K562 (cell line): ENCODE data around the gene SCRG1. TPM values are rescaled to one million over a fixed set of nuclear protein-coding genes. Genes with fewer than 3 reads are reported as not detected.

Experiments
- BCOR ChIP-seq: fragments of 450-650 bp; IDR thresholded peaks from 2 replicates; pipeline ENCODE4 v1.6.1; 2016
- CCNT2 ChIP-seq: IDR thresholded peaks from 2 replicates; pipeline ENCODE4 v1.6.1; 2011; ENCODE audit warnings: borderline replicate concordance, low read depth, mild to moderate bottlenecking, moderate library complexity, mixed read lengths, low read length; ENCODE audit not compliant: insufficient read length; ENCODE audit errors: extremely low read depth
- CHD1 ChIP-seq: fragments of 200-600 bp; sonication (generic); IDR thresholded peaks from one replicate; pipeline ENCODE4 v1.6.1; 2012; ENCODE audit warnings: mild to moderate bottlenecking, moderate library complexity, low read length, inconsistent platforms
- DNMT1 ChIP-seq: fragments of 450-650 bp; IDR thresholded peaks from 2 replicates; pipeline ENCODE4 v1.6.1; 2016; ENCODE audit warnings: antibody characterized with exemption, mild to moderate bottlenecking
- ETV1 ChIP-seq: fragments of 450-650 bp; conservative IDR thresholded peaks from 2 replicates; pipeline ENCODE4 v1.6.1; 2016; ENCODE audit warnings: missing genetic modification characterization, control low read depth, low read depth, missing compliant biosample characterization
- GTF2E2 ChIP-seq: fragments of 200-800 bp; sonication (Bioruptor generic); IDR thresholded peaks from 2 replicates; pipeline ENCODE4 v1.6.1; 2016; ENCODE audit warnings: missing genetic modification characterization, missing compliant biosample characterization
- MBD1 ChIP-seq: fragments of 250-450 bp; sonication (Bioruptor Pico); IDR thresholded peaks from 2 replicates; pipeline ENCODE4 v1.8.0; 2022; ENCODE audit warnings: inconsistent platforms
- PCBP2 ChIP-seq: fragments of 200-400 bp; formaldehyde crosslinking; IDR thresholded peaks from 2 replicates; pipeline ENCODE4 v1.6.1; 2018; ENCODE audit warnings: low read length, low read depth, mild to moderate bottlenecking, moderate library complexity; ENCODE audit not compliant: poor library complexity, severe bottlenecking
- PTTG1 ChIP-seq: fragments of 450-650 bp; IDR thresholded peaks from 2 replicates; pipeline ENCODE4 v1.6.1; 2016; ENCODE audit warnings: low read depth, mild to moderate bottlenecking, missing genetic modification characterization, missing compliant biosample characterization
- RBM14 ChIP-seq: fragments of 200-400 bp; formaldehyde crosslinking; IDR thresholded peaks from 2 replicates; pipeline ENCODE4 v1.6.1; 2018; ENCODE audit warnings: low read depth, mild to moderate bottlenecking, low read length, moderate library complexity, borderline replicate concordance; ENCODE audit not compliant: insufficient read depth
- RBM22 ChIP-seq: fragments of 200-400 bp; formaldehyde crosslinking; IDR thresholded peaks from 2 replicates; pipeline ENCODE4 v1.6.1; 2018; ENCODE audit warnings: low read length, low read depth; ENCODE audit not compliant: poor library complexity, severe bottlenecking
- SIRT6 ChIP-seq: IDR thresholded peaks from one replicate; pipeline ENCODE4 v1.6.1; 2012; ENCODE audit warnings: low read depth, mild to moderate bottlenecking, control low read depth, inconsistent platforms, low read length, moderate library complexity
- SMARCE1 ChIP-seq: fragments of 450-650 bp; IDR thresholded peaks from 2 replicates; pipeline ENCODE4 v1.7.1; 2016; ENCODE audit warnings: mild to moderate bottlenecking
- STAT5A ChIP-seq: IDR thresholded peaks from 2 replicates; pipeline ENCODE4 v1.6.1; 2012; ENCODE audit warnings: low read length, inconsistent platforms, borderline replicate concordance
- ZNF134 ChIP-seq: fragments of 250-450 bp; sonication (Bioruptor Pico); conservative IDR thresholded peaks from 2 replicates; pipeline ENCODE4 v1.4.0; 2020
- ZNF165 ChIP-seq: fragments of 250-450 bp; sonication (Bioruptor Pico); IDR thresholded peaks from 2 replicates; pipeline ENCODE4 v1.4.0; 2020; ENCODE audit warnings: borderline replicate concordance
- ZNF449 ChIP-seq: fragments of 250-450 bp; sonication (Bioruptor Pico); IDR thresholded peaks from 2 replicates; pipeline ENCODE4 v1.8.0; 2022; ENCODE audit warnings: moderate library complexity, mild to moderate bottlenecking, inconsistent platforms
- polyA plus RNA-seq, 8 experiments: library from polyadenylated mRNA; depleted of rRNA in 4 of 8; stranded (reverse) in 5 of 8; unstranded in 3 of 8; fragments of >200 nt; fragmentation: Nextera tagmentation in 2 of 8; fragmentation: Illumina TruSeq in 1 of 8; extraction: Ambion mirVana in 2 of 8; extraction: Trizol in 1 of 8; gene quantifications; 2 replicates each; pipeline versions ENCODE4 v1.2.1 to v1.2.3, GENCODE V29; 2011 to 2014; ENCODE audit warnings: inconsistent platforms in 1 of 8, missing spikeins in 1 of 8
- total RNA-seq, 7 experiments: library from RNA; depleted of rRNA in 6 of 7; stranded (reverse); fragments of >200 nt in 6 of 7; fragmentation: Illumina TruSeq in 2 of 7; extraction: Trizol in 2 of 7; gene quantifications; 2 replicates each; pipeline versions ENCODE4 v1.2.1 to v1.2.3, GENCODE V29; 2011 to 2021; ENCODE audit warnings: low replicate concordance in 1 of 7
- TF ChIP-seq, protein P1 (sequence below): fragments of 250-450 bp; sonication (Bioruptor Pico); IDR thresholded peaks from 2 replicates; pipeline ENCODE4 v1.4.0; 2020; ENCODE audit warnings: mild to moderate bottlenecking, moderate library complexity
- TF ChIP-seq, protein P2 (sequence below): fragments of 450-650 bp; formaldehyde crosslinking; conservative IDR thresholded peaks from 2 replicates; pipeline ENCODE4 v1.4.0; 2022; ENCODE audit warnings: mild to moderate bottlenecking, missing genetic modification characterization

SCRG1 gene
- total and polyA plus RNA-seq, 9 of the 15 experiments (the other 6 are each of a cell fraction or from before 2014, with no cell fraction given) = 0.01 TPM; not detected in 7

DNA sequence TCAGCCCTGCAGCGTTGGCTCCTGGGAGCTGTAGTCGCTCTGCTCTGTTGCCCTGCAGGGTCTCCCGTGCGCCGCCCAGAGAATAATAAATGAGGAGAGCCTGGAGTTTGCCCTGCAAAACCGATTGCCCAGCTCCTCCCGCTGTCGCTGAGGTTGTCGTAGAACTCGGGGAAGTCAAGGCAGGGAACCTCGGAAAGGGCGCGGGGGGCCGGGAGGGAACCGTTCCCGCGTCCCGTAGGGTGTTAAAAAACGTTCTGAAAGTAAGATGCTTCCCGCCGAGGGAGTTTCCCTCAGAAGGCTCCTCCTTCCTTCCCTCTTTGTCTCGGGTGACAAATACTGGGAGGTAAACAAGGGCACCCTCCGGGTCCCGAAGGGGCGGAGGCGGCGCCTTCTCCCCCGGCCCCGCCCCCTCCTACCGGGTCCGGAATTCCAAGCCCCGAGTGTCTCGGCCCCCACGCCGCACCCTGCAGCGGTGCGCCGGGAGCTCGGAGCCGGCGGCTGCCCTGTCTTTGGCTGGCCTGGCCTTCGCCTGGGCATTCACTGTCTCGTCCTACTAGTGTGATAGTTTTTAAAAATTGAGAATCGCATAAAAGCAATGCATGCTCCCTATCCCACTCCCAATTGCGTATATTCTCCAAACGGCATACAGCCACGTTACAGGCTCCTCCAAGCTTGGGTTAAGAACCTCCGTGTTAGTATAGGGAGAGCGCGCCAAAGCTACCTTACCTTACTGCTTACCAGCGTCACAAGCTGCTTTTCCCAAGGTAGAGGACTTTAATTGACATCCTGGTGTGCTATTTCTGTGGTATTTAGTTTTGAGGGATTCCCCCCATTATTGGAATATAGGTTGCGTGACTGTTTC lies 63.8 kb downstream of the SCRG1 start (continued):
- TF ChIP-seq ZNF449 (CRISPR knock-in tag) (no peak), PTTG1 (tag) (no peak), ZNF134 (CRISPR knock-in tag) (no peak), BCOR (no peak), ETV1 (tag) (peak; percentile 43; the same call in 1 of the 2 replicates), CCNT2 (peak; percentile 89), SMARCE1 (peak; percentile 33; the same call in 1 of the 2 replicates), SIRT6 (no peak), ZNF165 (CRISPR knock-in tag) (no peak), CHD1 (peak; percentile 82), GTF2E2 (tag) (0 out of 2 replicates have a peak, but pooled peaks have one; percentile 41), RBM22 (no peak), MBD1 (no peak), RBM14 (no peak), DNMT1 (no peak), PCBP2 (no peak), STAT5A (no peak)
- TF ChIP-seq, protein P1, sequence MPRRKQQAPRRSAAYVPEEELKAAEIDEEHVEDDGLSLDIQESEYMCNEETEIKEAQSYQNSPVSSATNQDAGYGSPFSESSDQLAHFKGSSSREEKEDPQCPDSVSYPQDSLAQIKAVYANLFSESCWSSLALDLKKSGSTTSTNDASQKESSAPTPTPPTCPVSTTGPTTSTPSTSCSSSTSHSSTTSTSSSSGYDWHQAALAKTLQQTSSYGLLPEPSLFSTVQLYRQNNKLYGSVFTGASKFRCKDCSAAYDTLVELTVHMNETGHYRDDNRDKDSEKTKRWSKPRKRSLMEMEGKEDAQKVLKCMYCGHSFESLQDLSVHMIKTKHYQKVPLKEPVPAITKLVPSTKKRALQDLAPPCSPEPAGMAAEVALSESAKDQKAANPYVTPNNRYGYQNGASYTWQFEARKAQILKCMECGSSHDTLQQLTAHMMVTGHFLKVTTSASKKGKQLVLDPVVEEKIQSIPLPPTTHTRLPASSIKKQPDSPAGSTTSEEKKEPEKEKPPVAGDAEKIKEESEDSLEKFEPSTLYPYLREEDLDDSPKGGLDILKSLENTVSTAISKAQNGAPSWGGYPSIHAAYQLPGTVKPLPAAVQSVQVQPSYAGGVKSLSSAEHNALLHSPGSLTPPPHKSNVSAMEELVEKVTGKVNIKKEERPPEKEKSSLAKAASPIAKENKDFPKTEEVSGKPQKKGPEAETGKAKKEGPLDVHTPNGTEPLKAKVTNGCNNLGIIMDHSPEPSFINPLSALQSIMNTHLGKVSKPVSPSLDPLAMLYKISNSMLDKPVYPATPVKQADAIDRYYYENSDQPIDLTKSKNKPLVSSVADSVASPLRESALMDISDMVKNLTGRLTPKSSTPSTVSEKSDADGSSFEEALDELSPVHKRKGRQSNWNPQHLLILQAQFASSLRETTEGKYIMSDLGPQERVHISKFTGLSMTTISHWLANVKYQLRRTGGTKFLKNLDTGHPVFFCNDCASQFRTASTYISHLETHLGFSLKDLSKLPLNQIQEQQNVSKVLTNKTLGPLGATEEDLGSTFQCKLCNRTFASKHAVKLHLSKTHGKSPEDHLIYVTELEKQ (CRISPR knock-in tag) = no peak
- TF ChIP-seq, protein P2, sequence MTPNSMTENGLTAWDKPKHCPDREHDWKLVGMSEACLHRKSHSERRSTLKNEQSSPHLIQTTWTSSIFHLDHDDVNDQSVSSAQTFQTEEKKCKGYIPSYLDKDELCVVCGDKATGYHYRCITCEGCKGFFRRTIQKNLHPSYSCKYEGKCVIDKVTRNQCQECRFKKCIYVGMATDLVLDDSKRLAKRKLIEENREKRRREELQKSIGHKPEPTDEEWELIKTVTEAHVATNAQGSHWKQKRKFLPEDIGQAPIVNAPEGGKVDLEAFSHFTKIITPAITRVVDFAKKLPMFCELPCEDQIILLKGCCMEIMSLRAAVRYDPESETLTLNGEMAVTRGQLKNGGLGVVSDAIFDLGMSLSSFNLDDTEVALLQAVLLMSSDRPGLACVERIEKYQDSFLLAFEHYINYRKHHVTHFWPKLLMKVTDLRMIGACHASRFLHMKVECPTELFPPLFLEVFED (CRISPR knock-in tag) = no peak
